Esophagus squamous epithelium (tissue), 4 donors: Measurements from ENCODE around the gene BIVM.

Experiments
- POLR2A ChIP-seq, 4 donors: fragments of 450-650 bp; IDR thresholded peaks; one replicate each; pipeline ENCODE4 v1.6.1; 2017; ENCODE audit warnings: antibody characterized with exemption in 4 of 4, mild to moderate bottlenecking in 4 of 4, moderate library complexity in 3 of 4
- TF ChIP-seq, protein P1 (sequence below), 6 experiments: fragments of 450-650 bp in 4 of 6; fragments of 200-600 bp in 2 of 6; sonication (generic) in 2 of 6; IDR thresholded peaks; one replicate each; pipeline ENCODE4 v1.5.1; 2016 to 2019; ENCODE audit warnings: antibody characterized with exemption in 6 of 6, mild to moderate bottlenecking in 4 of 6, moderate library complexity in 4 of 6

DNA sequence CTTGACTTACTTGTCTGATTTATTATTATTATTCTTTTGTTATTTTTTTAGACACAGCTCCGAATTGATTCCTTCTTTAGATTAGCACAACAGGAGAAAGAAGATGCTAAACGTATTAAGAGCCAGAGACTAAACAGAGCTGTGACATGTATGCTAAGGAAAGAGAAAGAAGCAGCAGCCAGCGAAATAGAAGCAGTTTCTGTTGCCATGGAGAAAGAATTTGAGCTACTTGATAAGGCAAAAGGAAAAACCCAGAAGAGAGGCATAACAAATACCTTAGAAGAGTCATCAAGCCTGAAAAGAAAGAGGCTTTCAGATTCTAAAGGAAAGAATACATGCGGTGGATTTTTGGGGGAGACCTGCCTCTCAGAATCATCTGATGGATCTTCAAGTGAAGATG, 76.3 kb downstream of the BIVM start:
- TF ChIP-seq, protein P1, sequence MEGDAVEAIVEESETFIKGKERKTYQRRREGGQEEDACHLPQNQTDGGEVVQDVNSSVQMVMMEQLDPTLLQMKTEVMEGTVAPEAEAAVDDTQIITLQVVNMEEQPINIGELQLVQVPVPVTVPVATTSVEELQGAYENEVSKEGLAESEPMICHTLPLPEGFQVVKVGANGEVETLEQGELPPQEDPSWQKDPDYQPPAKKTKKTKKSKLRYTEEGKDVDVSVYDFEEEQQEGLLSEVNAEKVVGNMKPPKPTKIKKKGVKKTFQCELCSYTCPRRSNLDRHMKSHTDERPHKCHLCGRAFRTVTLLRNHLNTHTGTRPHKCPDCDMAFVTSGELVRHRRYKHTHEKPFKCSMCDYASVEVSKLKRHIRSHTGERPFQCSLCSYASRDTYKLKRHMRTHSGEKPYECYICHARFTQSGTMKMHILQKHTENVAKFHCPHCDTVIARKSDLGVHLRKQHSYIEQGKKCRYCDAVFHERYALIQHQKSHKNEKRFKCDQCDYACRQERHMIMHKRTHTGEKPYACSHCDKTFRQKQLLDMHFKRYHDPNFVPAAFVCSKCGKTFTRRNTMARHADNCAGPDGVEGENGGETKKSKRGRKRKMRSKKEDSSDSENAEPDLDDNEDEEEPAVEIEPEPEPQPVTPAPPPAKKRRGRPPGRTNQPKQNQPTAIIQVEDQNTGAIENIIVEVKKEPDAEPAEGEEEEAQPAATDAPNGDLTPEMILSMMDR (IDR thresholded peaks at IDR 0.05), result no peak
- TF ChIP-seq POLR2A (IDR thresholded peaks at IDR 0.05), result no peak
